Measurements from ENCODE around the gene NEDD9.

DNA sequence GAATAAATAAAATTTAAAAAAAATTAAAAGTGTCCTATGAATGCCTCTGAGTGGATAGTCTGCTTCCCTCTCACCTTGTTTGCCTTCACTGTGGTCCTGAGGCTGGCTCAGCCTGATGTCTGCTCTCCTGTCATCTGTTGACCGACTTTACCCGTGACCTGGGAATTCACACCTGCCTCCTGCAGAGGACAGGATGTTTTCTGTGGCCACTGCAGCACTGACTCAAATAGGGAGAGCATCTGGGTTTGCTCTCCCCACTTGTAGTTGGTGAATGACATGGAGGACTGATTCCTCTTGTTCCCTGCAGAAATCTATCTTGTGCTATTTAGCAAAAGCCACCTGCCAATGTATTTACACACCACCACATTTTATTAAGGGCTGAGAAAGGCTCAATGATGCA is 68.5 kb downstream of the NEDD9 start:
- no peak for TF ChIP-seq POLR2A (IDR thresholded peaks at IDR 0.05)
- TF ChIP-seq, protein P1, sequence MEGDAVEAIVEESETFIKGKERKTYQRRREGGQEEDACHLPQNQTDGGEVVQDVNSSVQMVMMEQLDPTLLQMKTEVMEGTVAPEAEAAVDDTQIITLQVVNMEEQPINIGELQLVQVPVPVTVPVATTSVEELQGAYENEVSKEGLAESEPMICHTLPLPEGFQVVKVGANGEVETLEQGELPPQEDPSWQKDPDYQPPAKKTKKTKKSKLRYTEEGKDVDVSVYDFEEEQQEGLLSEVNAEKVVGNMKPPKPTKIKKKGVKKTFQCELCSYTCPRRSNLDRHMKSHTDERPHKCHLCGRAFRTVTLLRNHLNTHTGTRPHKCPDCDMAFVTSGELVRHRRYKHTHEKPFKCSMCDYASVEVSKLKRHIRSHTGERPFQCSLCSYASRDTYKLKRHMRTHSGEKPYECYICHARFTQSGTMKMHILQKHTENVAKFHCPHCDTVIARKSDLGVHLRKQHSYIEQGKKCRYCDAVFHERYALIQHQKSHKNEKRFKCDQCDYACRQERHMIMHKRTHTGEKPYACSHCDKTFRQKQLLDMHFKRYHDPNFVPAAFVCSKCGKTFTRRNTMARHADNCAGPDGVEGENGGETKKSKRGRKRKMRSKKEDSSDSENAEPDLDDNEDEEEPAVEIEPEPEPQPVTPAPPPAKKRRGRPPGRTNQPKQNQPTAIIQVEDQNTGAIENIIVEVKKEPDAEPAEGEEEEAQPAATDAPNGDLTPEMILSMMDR (IDR thresholded peaks at IDR 0.05), result no peak
- TF ChIP-seq POLR2AphosphoS5 (IDR thresholded peaks at IDR 0.05), result no peak
- no peak for TF ChIP-seq EP300 (IDR thresholded peaks at IDR 0.05)

Data from upper lobe of left lung (tissue), 4 donors.